Measurements from ENCODE around the gene PLEKHH1.
"Not testable (repeated sequence)": the region's sequence is repeated elsewhere in the genome, so short reads cannot be mapped to it uniquely, and the experiment has no call there.

The PLEKHH1 gene

GRCh38 chr14:67536087-67536486 lies 3.0 kb downstream of the PLEKHH1 start:
- FAIRE-seq = no peak

- FAIRE-seq = no peak
These were observed 4.6 kb downstream of the PLEKHH1 start for GRCh38 chr14:67537736-67538135.

GRCh38 chr14:67538501-67538900 lies 5.4 kb downstream of the PLEKHH1 start:
- FAIRE-seq = no peak

GRCh38 chr14:67539116-67539515 lies 6.0 kb downstream of the PLEKHH1 start:
- FAIRE-seq = no peak

- FAIRE-seq = no peak
These were observed 8.6 kb downstream of the PLEKHH1 start for GRCh38 chr14:67541448-67542387.

GRCh38 chr14:67542620-67543019 lies 9.5 kb downstream of the PLEKHH1 start:
- FAIRE-seq = not testable (repeated sequence)

GRCh38 chr14:67544590-67544989 lies 11.5 kb downstream of the PLEKHH1 start:
- FAIRE-seq = no peak

GRCh38 chr14:67547224-67547780 lies 14.2 kb downstream of the PLEKHH1 start:
- FAIRE-seq = no peak

- FAIRE-seq = no peak
These were observed 16.6 kb downstream of the PLEKHH1 start for GRCh38 chr14:67549734-67550133.

- FAIRE-seq = no peak
These were observed 18.0 kb downstream of the PLEKHH1 start for GRCh38 chr14:67551123-67551522.

GRCh38 chr14:67551940-67552339 lies 18.9 kb downstream of the PLEKHH1 start:
- FAIRE-seq = no peak

GRCh38 chr14:67553547-67553946 lies 20.5 kb downstream of the PLEKHH1 start:
- no peak for FAIRE-seq

- FAIRE-seq = no peak
These were observed 21.3 kb downstream of the PLEKHH1 start for GRCh38 chr14:67554341-67554740.

- no peak for FAIRE-seq
These were observed 22.5 kb downstream of the PLEKHH1 start for GRCh38 chr14:67555518-67556090.

- no peak for FAIRE-seq
These were observed 23.6 kb downstream of the PLEKHH1 start for GRCh38 chr14:67556671-67557070.

- no peak for FAIRE-seq
These were observed 24.0 kb downstream of the PLEKHH1 start for GRCh38 chr14:67557118-67557517.

GRCh38 chr14:67557656-67558055 lies 24.6 kb downstream of the PLEKHH1 start:
- FAIRE-seq = no peak

- no peak for FAIRE-seq
These were observed 26.5 kb downstream of the PLEKHH1 start for GRCh38 chr14:67559639-67560038.

GRCh38 chr14:67562025-67562775 lies 29.1 kb downstream of the PLEKHH1 start:
- no peak for FAIRE-seq

- FAIRE-seq = no peak
These were observed 29.7 kb downstream of the PLEKHH1 start for GRCh38 chr14:67562776-67563150.

GRCh38 chr14:67564236-67564635 lies 31.1 kb downstream of the PLEKHH1 start:
- FAIRE-seq = no peak

GRCh38 chr14:67566908-67567307 lies 33.8 kb downstream of the PLEKHH1 start:
- no peak for FAIRE-seq

- FAIRE-seq = no peak
These were observed 34.6 kb downstream of the PLEKHH1 start for GRCh38 chr14:67567654-67568053.

Data from A204.1 (cell line).